ENCODE data around the gene SGPP2. TPM values are rescaled to one million over a fixed set of nuclear protein-coding genes. Genes with fewer than 3 reads are reported as not detected.

Gene SGPP2
- polyA plus RNA-seq, 1 donor (not counting 4 experiments of a cell fraction or from before 2014, with no cell fraction given) = 2.6 TPM

DNA sequence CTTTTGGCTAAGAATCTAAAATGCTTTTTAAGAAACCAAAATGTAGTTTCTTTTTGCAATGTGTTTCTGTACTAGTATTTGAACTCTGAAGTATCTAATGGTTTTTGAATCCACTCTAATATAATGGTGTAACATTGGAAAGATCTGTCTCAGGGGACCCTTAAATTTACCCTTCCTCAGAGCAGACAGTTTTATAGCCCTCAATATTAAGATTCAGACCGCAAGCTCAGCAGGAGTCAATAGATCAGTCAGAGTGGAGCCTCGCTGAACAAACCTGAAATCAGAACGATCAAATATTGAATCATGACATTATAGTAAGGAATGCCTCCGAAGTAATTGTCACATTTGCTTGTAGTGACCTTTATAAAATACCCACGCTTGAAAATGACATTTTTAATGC, 18.3 kb downstream of the SGPP2 start:
- TF ChIP-seq EZH2 (IDR thresholded peaks at IDR 0.05; ENCODE audit: low read length) = no peak
- TF ChIP-seq, protein P1, sequence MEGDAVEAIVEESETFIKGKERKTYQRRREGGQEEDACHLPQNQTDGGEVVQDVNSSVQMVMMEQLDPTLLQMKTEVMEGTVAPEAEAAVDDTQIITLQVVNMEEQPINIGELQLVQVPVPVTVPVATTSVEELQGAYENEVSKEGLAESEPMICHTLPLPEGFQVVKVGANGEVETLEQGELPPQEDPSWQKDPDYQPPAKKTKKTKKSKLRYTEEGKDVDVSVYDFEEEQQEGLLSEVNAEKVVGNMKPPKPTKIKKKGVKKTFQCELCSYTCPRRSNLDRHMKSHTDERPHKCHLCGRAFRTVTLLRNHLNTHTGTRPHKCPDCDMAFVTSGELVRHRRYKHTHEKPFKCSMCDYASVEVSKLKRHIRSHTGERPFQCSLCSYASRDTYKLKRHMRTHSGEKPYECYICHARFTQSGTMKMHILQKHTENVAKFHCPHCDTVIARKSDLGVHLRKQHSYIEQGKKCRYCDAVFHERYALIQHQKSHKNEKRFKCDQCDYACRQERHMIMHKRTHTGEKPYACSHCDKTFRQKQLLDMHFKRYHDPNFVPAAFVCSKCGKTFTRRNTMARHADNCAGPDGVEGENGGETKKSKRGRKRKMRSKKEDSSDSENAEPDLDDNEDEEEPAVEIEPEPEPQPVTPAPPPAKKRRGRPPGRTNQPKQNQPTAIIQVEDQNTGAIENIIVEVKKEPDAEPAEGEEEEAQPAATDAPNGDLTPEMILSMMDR (optimal IDR thresholded peaks at IDR 0.05 in 1 of 3, IDR thresholded peaks at IDR 0.05 in 1 of 3, conservative IDR thresholded peaks at IDR 0.05 in 1 of 3; ENCODE audit: extremely low read depth in 1 of 3, insufficient read depth in 2 of 3, low read length in 3 of 3) = no peak
- H3K9me3 ChIP-seq (ENCODE audit: control insufficient read depth, low read depth, low read length) = no peaks in the 10 kb centered on the region
- H2AFZ ChIP-seq (ENCODE audit: control insufficient read depth, low read length) = no peak overlapping the region
- H4K20me1 ChIP-seq (ENCODE audit: control insufficient read depth, extremely low read depth, insufficient read depth, low read length) = no peaks in the 10 kb centered on the region
- dilution Hi-C loops (cut with MboI; ENCODE audit: extremely low pct_ligation_motif_present, low sequenced_read_pairs) = no loop called here
- no peaks in the 10 kb centered on the region for H3K9me1 ChIP-seq (ENCODE audit: control insufficient read depth, extremely low read depth, insufficient read depth, low read length)
- FAIRE-seq (no peak), DNase-seq (ENCODE audit: low read depth, low spot score) (no peak)
- no peak overlapping the region for H3K4me2 ChIP-seq (ENCODE audit: control insufficient read depth, extremely low read depth, insufficient read depth, low read depth, low read length)
- no peaks in the 10 kb centered on the region for H3K27me3 ChIP-seq (ENCODE audit: control insufficient read depth, extremely low read depth, insufficient read depth, low read length)
- H3K9ac ChIP-seq (ENCODE audit: control insufficient read depth, extremely low read depth, insufficient read depth, low read length) = no peak overlapping the region
- no peak overlapping the region for H3K27ac ChIP-seq (ENCODE audit: control insufficient read depth, insufficient read depth, low read length)
- H3K36me3 ChIP-seq (ENCODE audit: control insufficient read depth in 2 of 2, extremely low read depth in 1 of 2, insufficient read depth in 2 of 2, low read length in 2 of 2) = no peaks in the 10 kb centered on the region
- no peaks in the 10 kb centered on the region for H3K4me1 ChIP-seq (ENCODE audit: control insufficient read depth, extremely low read depth, insufficient read depth, low read length)
- H3K4me3 ChIP-seq (ENCODE audit: control insufficient read depth in 2 of 3, extremely low read depth in 1 of 3, insufficient read depth in 2 of 3, low read depth in 1 of 3, low read length in 3 of 3) = no peak overlapping the region
- no peaks in the 10 kb centered on the region for H3K79me2 ChIP-seq (ENCODE audit: control insufficient read depth, insufficient read depth, low read length)

GRCh38 chr2:222445227-222445626, 20.9 kb downstream of the SGPP2 start:
- Histone ChIP-seq H3K79me2 (ENCODE audit: control insufficient read depth, insufficient read depth, low read length) (no peaks in the 10 kb centered on the region), H3K27ac (ENCODE audit: control insufficient read depth, insufficient read depth, low read length) (no peak overlapping the region), H2AFZ (ENCODE audit: control insufficient read depth, low read length) (no peak overlapping the region), H3K4me3 (ENCODE audit: control insufficient read depth in 2 of 3, extremely low read depth in 1 of 3, insufficient read depth in 2 of 3, low read depth in 1 of 3, low read length in 3 of 3) (no peak overlapping the region), H3K9me3 (ENCODE audit: control insufficient read depth, low read depth, low read length) (no peaks in the 10 kb centered on the region), H3K9ac (ENCODE audit: control insufficient read depth, extremely low read depth, insufficient read depth, low read length) (no peak overlapping the region), H3K27me3 (ENCODE audit: control insufficient read depth, extremely low read depth, insufficient read depth, low read length) (no peaks in the 10 kb centered on the region), H3K4me2 (ENCODE audit: control insufficient read depth, extremely low read depth, insufficient read depth, low read depth, low read length) (no peak overlapping the region), H3K9me1 (ENCODE audit: control insufficient read depth, extremely low read depth, insufficient read depth, low read length) (no peaks in the 10 kb centered on the region), H4K20me1 (ENCODE audit: control insufficient read depth, extremely low read depth, insufficient read depth, low read length) (no peaks in the 10 kb centered on the region), H3K36me3 (ENCODE audit: control insufficient read depth in 2 of 2, extremely low read depth in 1 of 2, insufficient read depth in 2 of 2, low read length in 2 of 2) (no peaks in the 10 kb centered on the region), H3K4me1 (ENCODE audit: control insufficient read depth, extremely low read depth, insufficient read depth, low read length) (no peaks in the 10 kb centered on the region)
- dilution Hi-C loops (cut with MboI; ENCODE audit: extremely low pct_ligation_motif_present, low sequenced_read_pairs) = no loop called here
- FAIRE-seq = no peak
- DNase-seq (ENCODE audit: low read depth, low spot score) = no peak
- no peak for TF ChIP-seq EZH2 (IDR thresholded peaks at IDR 0.05; ENCODE audit: low read length)
- TF ChIP-seq, protein P1 (optimal IDR thresholded peaks at IDR 0.05 in 1 of 3, IDR thresholded peaks at IDR 0.05 in 1 of 3, conservative IDR thresholded peaks at IDR 0.05 in 1 of 3; ENCODE audit: extremely low read depth in 1 of 3, insufficient read depth in 2 of 3, low read length in 3 of 3) = no peak
